HFF-Myc (cell line): Measurements from ENCODE around the gene DHTKD1.

ENCODE experiments used
- DNase-seq: peaks from one replicate; pipeline ENCODE4 v3.0.0-alpha.2; 2011; ENCODE audit warnings: low read depth; ENCODE audit errors: extremely low read depth
- H3K4me3 ChIP-seq: replicated peaks from 2 replicates; pipeline ENCODE4 v1.5.1; 2011; ENCODE audit warnings: low read depth, mild to moderate bottlenecking, control low read depth, low read length
- TF ChIP-seq, protein P1 (sequence below): IDR thresholded peaks from 2 replicates; pipeline ENCODE4 v1.5.1; 2012; ENCODE audit warnings: mild to moderate bottlenecking, low read depth, low read length, control low read depth; ENCODE audit errors: missing control alignments

DHTKD1 gene

DNA sequence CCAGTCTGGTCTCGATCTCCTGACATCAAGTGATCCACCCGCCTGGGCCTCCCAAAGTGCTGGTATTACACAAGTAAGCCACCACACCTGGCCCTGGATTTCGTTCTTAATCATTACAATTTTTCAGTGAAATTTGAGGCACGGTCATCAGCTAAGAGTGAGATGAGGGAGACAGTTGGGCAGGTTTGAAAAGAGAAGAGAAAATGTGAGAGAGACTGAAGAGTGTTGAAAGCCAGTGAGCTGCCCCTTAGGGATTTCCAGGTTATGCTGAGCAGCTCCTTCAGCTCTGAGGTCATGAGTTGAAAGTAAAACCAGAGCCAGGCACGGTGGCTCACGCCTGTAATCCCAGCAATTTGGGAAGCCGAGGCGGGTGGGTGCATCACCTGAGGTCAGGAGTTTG lies 20.2 kb upstream of the DHTKD1 start:
- H3K4me3 ChIP-seq: no peak overlapping the region
- DNase-seq: no peak
- TF ChIP-seq, protein P1, sequence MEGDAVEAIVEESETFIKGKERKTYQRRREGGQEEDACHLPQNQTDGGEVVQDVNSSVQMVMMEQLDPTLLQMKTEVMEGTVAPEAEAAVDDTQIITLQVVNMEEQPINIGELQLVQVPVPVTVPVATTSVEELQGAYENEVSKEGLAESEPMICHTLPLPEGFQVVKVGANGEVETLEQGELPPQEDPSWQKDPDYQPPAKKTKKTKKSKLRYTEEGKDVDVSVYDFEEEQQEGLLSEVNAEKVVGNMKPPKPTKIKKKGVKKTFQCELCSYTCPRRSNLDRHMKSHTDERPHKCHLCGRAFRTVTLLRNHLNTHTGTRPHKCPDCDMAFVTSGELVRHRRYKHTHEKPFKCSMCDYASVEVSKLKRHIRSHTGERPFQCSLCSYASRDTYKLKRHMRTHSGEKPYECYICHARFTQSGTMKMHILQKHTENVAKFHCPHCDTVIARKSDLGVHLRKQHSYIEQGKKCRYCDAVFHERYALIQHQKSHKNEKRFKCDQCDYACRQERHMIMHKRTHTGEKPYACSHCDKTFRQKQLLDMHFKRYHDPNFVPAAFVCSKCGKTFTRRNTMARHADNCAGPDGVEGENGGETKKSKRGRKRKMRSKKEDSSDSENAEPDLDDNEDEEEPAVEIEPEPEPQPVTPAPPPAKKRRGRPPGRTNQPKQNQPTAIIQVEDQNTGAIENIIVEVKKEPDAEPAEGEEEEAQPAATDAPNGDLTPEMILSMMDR: no peak

DNA sequence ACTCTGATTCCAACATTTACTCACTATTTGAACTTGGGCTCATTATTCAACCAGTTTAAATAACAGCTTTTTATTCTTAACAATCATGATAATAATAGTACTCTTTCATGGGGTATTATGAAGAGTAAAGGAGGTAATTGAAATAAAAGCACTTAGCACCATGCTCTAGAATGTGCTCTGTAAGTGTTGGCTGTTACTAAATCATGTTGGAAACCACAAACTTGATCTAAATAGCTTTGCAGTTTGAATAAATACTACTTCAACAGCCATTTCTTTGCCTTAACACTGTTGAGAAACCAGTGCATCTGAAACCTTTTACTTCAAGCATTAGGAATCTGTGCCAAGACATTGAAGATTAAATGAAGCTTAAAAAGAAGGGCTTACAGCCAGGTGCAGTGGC lies 18.2 kb upstream of the DHTKD1 start:
- DNase-seq: no peak
- TF ChIP-seq, protein P1: no peak
- no peak overlapping the region for H3K4me3 ChIP-seq

DNA sequence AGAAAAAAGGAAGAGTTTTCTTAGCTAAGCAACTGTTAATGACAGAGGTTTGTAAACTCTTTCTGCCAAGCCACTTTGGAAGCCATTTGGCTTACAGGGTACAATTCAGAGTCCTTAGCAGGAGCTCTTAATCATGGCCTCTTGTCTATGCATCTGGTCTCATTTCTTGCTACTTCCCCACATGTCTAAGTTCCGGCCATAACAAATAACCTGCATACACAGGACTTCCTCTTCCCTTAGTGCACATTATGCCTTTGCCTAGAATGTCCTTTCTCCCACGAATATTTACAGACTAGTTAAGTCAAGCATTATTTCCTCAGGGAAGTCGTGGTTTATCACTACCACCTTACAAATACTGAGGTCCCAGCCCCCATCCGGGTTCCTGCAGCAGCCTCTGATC lies 17.5 kb upstream of the DHTKD1 start:
- no peak overlapping the region for H3K4me3 ChIP-seq
- TF ChIP-seq, protein P1: no peak
- no peak for DNase-seq

DNA sequence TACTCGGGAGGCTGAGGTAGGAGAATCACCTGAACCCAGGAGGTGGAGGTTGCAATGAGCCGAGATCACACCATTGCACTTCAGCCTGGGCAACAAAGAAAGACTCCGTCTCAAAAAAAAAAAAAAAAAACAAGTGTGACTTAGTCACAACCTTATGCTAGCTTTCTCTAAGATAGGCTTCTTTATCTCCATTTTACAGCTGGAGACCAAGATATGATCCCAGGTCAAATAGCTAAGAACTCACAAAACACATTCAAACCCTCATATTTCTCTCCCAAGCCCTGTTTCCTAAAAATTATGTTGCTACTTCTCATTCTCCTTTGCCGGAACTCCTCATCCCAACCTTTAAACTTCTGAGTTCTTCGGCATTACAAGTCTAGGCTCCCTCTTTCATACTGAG lies 13.0 kb upstream of the DHTKD1 start:
- TF ChIP-seq, protein P1: no peak
- DNase-seq: no peak

DNA sequence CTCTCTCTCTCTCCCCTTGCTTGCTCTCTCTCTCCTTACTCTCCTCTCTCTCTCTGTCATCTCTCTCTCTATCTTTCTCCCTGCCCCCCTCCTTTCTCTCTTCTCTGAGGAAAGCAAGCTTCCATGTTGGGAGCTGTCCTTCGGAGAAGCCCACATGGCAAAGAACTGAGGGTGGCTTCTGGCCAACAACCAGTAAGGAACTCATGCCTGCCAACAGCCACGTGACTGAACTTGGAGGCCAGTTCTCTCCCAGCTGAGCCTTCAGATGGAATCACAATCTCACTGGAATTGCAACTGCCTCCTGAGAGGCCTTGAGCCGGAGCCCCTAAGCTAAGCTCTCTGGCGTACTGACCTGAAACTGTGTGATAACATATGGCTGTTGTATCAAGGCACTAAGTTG lies 12.0 kb upstream of the DHTKD1 start:
- TF ChIP-seq, protein P1: no peak
- no peak overlapping the region for H3K4me3 ChIP-seq
- no peak for DNase-seq

More for the DNA sequence above, 13.0 kb upstream of the DHTKD1 start:
- no peak overlapping the region for H3K4me3 ChIP-seq

DNA sequence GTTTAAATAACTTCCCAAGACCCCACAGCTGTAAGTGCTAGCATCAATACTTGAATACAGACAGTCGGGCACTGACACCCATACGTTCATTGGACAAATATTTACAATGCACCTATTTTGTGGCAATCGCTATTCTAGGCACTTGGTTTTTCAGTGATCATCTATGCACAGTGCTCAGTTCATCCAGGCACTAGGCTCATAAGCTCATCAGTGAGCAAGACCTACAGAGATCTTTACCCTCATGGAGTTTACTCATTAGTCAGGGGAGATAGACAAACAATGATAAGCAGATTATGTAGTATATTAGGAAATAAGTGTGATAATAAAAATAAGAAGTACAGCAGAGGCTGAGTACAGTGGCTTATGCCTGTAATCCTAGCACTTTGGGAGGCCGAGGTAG lies 7.6 kb upstream of the DHTKD1 start:
- no peak for DNase-seq
- H3K4me3 ChIP-seq: no peak overlapping the region
- TF ChIP-seq, protein P1: no peak

DNA sequence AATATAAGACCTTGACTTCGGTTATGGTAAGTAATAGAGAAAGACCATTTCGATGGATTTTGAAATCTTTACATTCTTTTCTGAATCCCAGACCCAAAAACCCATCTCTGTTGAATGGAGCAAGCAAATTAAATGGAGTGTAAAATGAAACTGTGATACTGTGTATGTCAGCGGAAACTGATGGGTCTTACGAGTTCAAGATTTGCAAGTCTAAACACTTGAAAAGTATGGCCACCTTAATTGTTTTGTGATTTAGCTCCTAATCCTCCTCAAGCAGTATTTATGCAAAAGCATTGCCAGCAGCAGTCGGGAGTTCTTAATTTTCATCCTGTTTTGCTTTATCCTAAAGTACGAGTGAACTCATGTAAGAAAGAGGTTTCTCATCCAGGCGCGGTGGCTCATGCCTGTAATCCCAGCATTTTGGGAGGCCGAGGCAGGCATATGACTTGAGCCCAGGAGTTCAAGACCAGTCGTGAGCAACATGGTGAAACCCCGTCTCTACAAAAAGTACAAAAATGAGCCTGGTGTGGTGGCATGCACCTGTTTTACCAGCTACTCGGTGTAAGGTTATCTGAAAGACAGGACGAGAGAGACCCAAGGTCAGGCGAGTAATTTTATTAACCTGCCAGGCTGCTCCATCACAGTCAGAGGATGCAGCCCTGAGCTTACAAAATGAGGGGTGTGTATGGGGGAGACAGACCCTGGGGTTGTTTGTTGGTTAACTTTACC lies 5.8 kb upstream of the DHTKD1 start:
- no peak overlapping the region for H3K4me3 ChIP-seq
- TF ChIP-seq, protein P1: no peak
- DNase-seq: no peak
